ENCODE results near the gene ACTRT3.

ACTRT3 gene

DNA sequence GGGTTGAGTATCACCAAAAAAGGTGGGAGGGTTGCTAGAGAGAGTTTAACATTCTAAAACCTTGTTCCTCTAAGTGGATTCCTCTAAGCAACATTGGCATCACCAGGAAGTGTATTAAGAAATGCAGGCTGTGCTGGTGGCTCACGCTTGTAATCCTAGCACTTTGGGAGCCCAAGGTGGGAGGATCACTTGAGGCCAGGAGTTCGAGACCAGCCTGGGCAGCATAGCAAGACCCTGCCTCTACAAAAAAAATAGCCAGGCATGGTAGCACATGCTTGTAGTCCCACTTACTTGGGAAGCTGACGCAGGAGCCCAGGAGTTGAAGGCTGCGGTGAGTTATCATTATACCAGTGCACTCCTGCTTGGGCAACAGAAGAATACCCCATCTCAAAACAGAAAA, 8.5 kb upstream of the ACTRT3 start:
- Histone ChIP-seq H3K18ac (ENCODE audit: low read length) (no peak overlapping the region), H3K56ac (ENCODE audit: low read length) (no peak overlapping the region), H3K79me1 (ENCODE audit: low read length) (peaks cover 5% of the 10 kb centered on the region), H3K27ac (ENCODE audit: low read depth, low read length) (no peak overlapping the region), H2BK15ac (replicated peaks; ENCODE audit: low read depth) (no peak overlapping the region), H3K79me2 (ENCODE audit: control insufficient read depth, insufficient read depth, low read length) (peaks cover 13% of the 10 kb centered on the region), H2AK5ac (ENCODE audit: low read length) (no peak overlapping the region), H4K8ac (ENCODE audit: low read depth, low read length) (no peak overlapping the region), H3K4me3 (ENCODE audit: low read length) (no peak overlapping the region), H3K23ac (ENCODE audit: low read length) (no peak overlapping the region), H2BK120ac (ENCODE audit: low read depth, low read length) (no peak overlapping the region), H3K36me3 (ENCODE audit: control insufficient read depth, insufficient read depth, low read length) (peaks cover 10% of the 10 kb centered on the region), H3K9ac (ENCODE audit: low read length) (no peak overlapping the region), H3K4me2 (ENCODE audit: low read length) (no peak overlapping the region), H3K4me1 (ENCODE audit: control insufficient read depth, low read depth, low read length) (peaks cover 1% of the 10 kb centered on the region), H2BK5ac (ENCODE audit: low read length) (no peak overlapping the region), H4K5ac (ENCODE audit: low read length) (no peak overlapping the region), H3K4ac (ENCODE audit: low read depth, low read length) (no peak overlapping the region), H3K27me3 (ENCODE audit: insufficient read depth, low read length, poor library complexity) (no peaks in the 10 kb centered on the region)
- no peak for DNase-seq
- no CpG with 5 or more reads among the region's 4 CpGs for WGBS (ENCODE audit: extremely low coverage, insufficient coverage, low lambda C conversion rate)

DNA sequence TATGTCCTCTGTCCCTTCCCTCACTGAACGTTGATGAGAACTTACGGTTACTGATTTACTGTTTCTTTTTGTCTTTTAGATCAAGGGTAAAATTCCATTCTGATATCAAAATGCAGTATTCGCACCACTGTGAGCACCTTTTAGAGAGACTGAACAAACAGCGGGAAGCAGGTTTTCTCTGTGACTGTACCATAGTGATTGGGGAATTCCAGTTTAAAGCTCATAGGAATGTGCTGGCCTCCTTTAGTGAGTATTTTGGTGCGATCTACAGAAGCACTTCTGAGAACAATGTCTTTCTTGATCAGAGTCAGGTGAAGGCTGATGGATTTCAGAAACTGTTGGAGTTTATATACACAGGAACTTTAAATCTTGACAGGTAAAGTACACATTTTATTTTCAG, 4.8 kb upstream of the ACTRT3 start:
- H3K4me2 ChIP-seq (ENCODE audit: low read length): peak overlapping the region; percentile 99
- no peak overlapping the region for H3K23ac ChIP-seq (ENCODE audit: low read length)

GRCh38 chr3:169772897-169773816, 3.8 kb upstream of the ACTRT3 start, which contains the start of gene MYNN:
TSS of gene MYNN (plus strand) at chr3:169773396. CDS start at chr3:169774296, 900 bp downstream.
- no CpG with 5 or more reads among the region's 61 CpGs for WGBS (ENCODE audit: extremely low coverage, insufficient coverage, low lambda C conversion rate)

More for the DNA sequence above, 4.8 kb upstream of the ACTRT3 start:
- Histone ChIP-seq H2AK5ac (ENCODE audit: low read length) (no peak overlapping the region), H3K4me1 (ENCODE audit: control insufficient read depth, low read depth, low read length) (peaks cover 1% of the 10 kb centered on the region), H2BK15ac (replicated peaks; ENCODE audit: low read depth) (no peak overlapping the region), H3K27me3 (ENCODE audit: insufficient read depth, low read length, poor library complexity) (no peaks in the 10 kb centered on the region), H3K4ac (ENCODE audit: low read depth, low read length) (no peak overlapping the region), H3K36me3 (ENCODE audit: control insufficient read depth, insufficient read depth, low read length) (peaks cover 3% of the 10 kb centered on the region), H3K9ac (ENCODE audit: low read length) (peak overlapping the region; percentile 85), H3K4me3 (ENCODE audit: low read length) (no peak overlapping the region), H3K79me1 (ENCODE audit: low read length) (peaks cover 5% of the 10 kb centered on the region), H3K18ac (ENCODE audit: low read length) (no peak overlapping the region), H4K8ac (ENCODE audit: low read depth, low read length) (no peak overlapping the region), H2BK120ac (ENCODE audit: low read depth, low read length) (no peak overlapping the region), H3K79me2 (ENCODE audit: control insufficient read depth, insufficient read depth, low read length) (peaks cover 13% of the 10 kb centered on the region), H4K5ac (ENCODE audit: low read length) (no peak overlapping the region), H3K56ac (ENCODE audit: low read length) (peak overlapping the region; percentile 99), H2BK5ac (ENCODE audit: low read length) (no peak overlapping the region), H3K27ac (ENCODE audit: low read depth, low read length) (no peak overlapping the region)
- no CpG with 5 or more reads among the region's 5 CpGs for WGBS (ENCODE audit: extremely low coverage, insufficient coverage, low lambda C conversion rate)
- DNase-seq: no peak

DNA sequence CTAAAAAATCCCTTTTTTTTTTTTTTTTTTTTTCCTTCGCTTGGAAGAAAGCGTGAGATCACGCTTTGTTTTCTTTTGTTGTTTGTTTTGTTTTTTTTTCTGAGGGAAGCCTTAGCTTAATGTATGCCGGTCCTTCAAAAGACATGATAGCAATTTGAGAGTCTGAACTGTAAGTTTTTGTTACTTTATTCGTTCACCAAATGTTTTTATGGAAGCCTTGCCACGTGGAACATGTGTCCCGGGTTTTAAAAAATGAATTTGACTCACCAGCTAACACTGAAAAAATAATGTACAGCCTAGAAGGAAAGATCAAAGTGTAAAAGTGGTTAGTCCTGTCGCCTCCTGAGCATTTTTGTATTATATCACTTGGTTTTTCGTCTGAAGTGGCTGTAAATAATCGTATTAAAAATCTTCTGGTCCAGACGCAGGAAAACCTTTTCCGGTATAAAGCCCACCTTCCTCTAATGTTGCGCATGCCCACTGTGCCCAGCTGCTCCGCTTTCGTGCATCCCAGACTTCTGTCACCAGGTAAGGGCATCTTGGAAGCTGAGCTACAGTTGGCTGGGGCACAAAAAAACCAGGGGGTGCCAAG, 3.0 kb upstream of the ACTRT3 start:
- Histone ChIP-seq H2BK120ac (ENCODE audit: low read depth, low read length) (no peak overlapping the region), H4K8ac (ENCODE audit: low read depth, low read length) (no peak overlapping the region), H2AK5ac (ENCODE audit: low read length) (no peak overlapping the region), H3K36me3 (ENCODE audit: control insufficient read depth, insufficient read depth, low read length) (no peaks in the 10 kb centered on the region), H4K5ac (ENCODE audit: low read length) (no peak overlapping the region), H3K27me3 (ENCODE audit: insufficient read depth, low read length, poor library complexity) (no peaks in the 10 kb centered on the region), H3K4ac (ENCODE audit: low read depth, low read length) (peak overlapping the region; percentile 99), H3K23ac (ENCODE audit: low read length) (no peak overlapping the region), H3K4me3 (ENCODE audit: low read length) (peak overlapping the region; percentile 82), H3K79me2 (ENCODE audit: control insufficient read depth, insufficient read depth, low read length) (peaks cover 13% of the 10 kb centered on the region), H3K4me1 (ENCODE audit: control insufficient read depth, low read depth, low read length) (peaks cover 1% of the 10 kb centered on the region), H3K56ac (ENCODE audit: low read length) (peak overlapping the region; percentile 94), H2BK15ac (replicated peaks; ENCODE audit: low read depth) (no peak overlapping the region), H3K9ac (ENCODE audit: low read length) (peak overlapping the region; percentile 85), H3K4me2 (ENCODE audit: low read length) (peak overlapping the region; percentile 63), H3K27ac (ENCODE audit: low read depth, low read length) (peak overlapping the region; percentile 78), H3K79me1 (ENCODE audit: low read length) (peaks cover 4% of the 10 kb centered on the region), H2BK5ac (ENCODE audit: low read length) (peak overlapping the region; percentile 24), H3K18ac (ENCODE audit: low read length) (peak overlapping the region; percentile 60)
- no CpG with 5 or more reads among the region's 15 CpGs for WGBS (ENCODE audit: extremely low coverage, insufficient coverage, low lambda C conversion rate)
- peak; percentile 91 for DNase-seq

More at GRCh38 chr3:169772897-169773816, 3.8 kb upstream of the ACTRT3 start, which contains the start of gene MYNN:
- H2BK5ac ChIP-seq (ENCODE audit: low read length): peak within 1 kb of the TSS; percentile 24
- peak within 1 kb of the TSS; percentile 78 for H3K27ac ChIP-seq (ENCODE audit: low read depth, low read length)
- peak within 1 kb of the TSS; percentile 60 for H3K18ac ChIP-seq (ENCODE audit: low read length)
- peak within 1 kb of the TSS; percentile 85 for H3K9ac ChIP-seq (ENCODE audit: low read length)
- no peaks in the 10 kb centered on the region for H3K36me3 ChIP-seq (ENCODE audit: control insufficient read depth, insufficient read depth, low read length)
- no peak within 1 kb of the TSS for H4K5ac ChIP-seq (ENCODE audit: low read length)
- H3K27me3 ChIP-seq (ENCODE audit: insufficient read depth, low read length, poor library complexity): no peaks in the 10 kb centered on the region
- peaks cover 13% of the 10 kb centered on the region for H3K79me2 ChIP-seq (ENCODE audit: control insufficient read depth, insufficient read depth, low read length)
- H3K4ac ChIP-seq (ENCODE audit: low read depth, low read length): peak within 1 kb of the TSS; percentile 99
- H3K4me1 ChIP-seq (ENCODE audit: control insufficient read depth, low read depth, low read length): peaks cover 1% of the 10 kb centered on the region
- H3K4me2 ChIP-seq (ENCODE audit: low read length): peak within 1 kb of the TSS; percentile 99
- peak within 1 kb of the TSS; percentile 96 for H3K4me3 ChIP-seq (ENCODE audit: low read length)
- H4K8ac ChIP-seq (ENCODE audit: low read depth, low read length): no peak within 1 kb of the TSS
- peak within 1 kb of the TSS; percentile 99 for H3K56ac ChIP-seq (ENCODE audit: low read length)
- no peak within 1 kb of the TSS for H2BK120ac ChIP-seq (ENCODE audit: low read depth, low read length)
- peak within 1 kb of the TSS; percentile 87 for H3K23ac ChIP-seq (ENCODE audit: low read length)
- DNase-seq: peak; percentile 96
- peaks cover 4% of the 10 kb centered on the region for H3K79me1 ChIP-seq (ENCODE audit: low read length)
- H2AK5ac ChIP-seq (ENCODE audit: low read length): peak within 1 kb of the TSS; percentile 80
- H2BK15ac ChIP-seq (replicated peaks; ENCODE audit: low read depth): no peak within 1 kb of the TSS

DNA sequence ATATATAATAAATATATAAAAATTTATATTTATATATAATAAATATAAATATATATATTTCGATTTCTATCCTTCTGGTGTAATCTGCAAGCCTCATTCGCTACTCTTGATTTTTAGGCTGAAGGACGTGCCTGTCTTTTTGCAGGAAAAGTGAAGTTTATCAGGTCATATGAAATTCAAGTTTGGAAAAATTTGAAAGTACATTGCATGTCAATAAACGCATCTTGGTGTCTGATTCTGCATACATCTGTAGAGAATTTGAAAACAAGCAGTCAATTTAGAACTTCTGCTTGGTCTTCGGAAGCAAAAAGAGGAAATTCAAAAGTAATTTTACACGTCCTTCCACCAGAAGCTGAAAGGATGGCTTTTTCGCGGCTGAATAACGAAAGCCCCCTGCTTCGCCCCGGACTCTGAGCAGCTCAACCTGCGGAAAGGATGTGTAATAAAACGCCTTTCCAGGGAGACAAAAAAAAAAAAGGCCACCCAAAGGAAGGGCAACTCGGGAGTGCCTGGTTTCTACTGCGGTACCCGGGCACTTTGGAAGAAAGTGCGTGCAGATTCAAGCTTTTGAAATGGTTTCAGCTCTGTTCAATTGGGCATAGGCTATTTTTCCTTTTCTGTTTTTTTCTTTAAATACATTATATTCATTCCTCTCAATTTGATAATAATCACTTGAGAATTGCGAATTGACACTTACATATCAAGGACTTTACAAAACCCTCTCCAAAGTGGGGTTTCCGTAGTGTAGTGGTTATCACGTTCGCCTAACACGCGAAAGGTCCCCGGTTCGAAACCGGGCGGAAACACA, 2.3 kb upstream of the ACTRT3 start:
- peaks cover 13% of the 10 kb centered on the region for H3K79me2 ChIP-seq (ENCODE audit: control insufficient read depth, insufficient read depth, low read length)
- H3K79me1 ChIP-seq (ENCODE audit: low read length): peaks cover 4% of the 10 kb centered on the region
- no peak overlapping the region for H3K27ac ChIP-seq (ENCODE audit: low read depth, low read length)
- no peak overlapping the region for H3K23ac ChIP-seq (ENCODE audit: low read length)
- no peak overlapping the region for H2AK5ac ChIP-seq (ENCODE audit: low read length)
- peaks cover 1% of the 10 kb centered on the region for H3K4me1 ChIP-seq (ENCODE audit: control insufficient read depth, low read depth, low read length)
- H3K4me3 ChIP-seq (ENCODE audit: low read length): peak overlapping the region; percentile 34
- H2BK120ac ChIP-seq (ENCODE audit: low read depth, low read length): no peak overlapping the region
- peak overlapping the region; percentile 56 for H3K18ac ChIP-seq (ENCODE audit: low read length)
- H3K4me2 ChIP-seq (ENCODE audit: low read length): peak overlapping the region; percentile 61
- DNase-seq: peak; percentile 90
- H4K8ac ChIP-seq (ENCODE audit: low read depth, low read length): no peak overlapping the region
- H4K5ac ChIP-seq (ENCODE audit: low read length): no peak overlapping the region
- peak overlapping the region; percentile 64 for H3K9ac ChIP-seq (ENCODE audit: low read length)
- no peak overlapping the region for H2BK5ac ChIP-seq (ENCODE audit: low read length)
- H3K56ac ChIP-seq (ENCODE audit: low read length): peak overlapping the region; percentile 72
- no peaks in the 10 kb centered on the region for H3K36me3 ChIP-seq (ENCODE audit: control insufficient read depth, insufficient read depth, low read length)
- H3K4ac ChIP-seq (ENCODE audit: low read depth, low read length): no peak overlapping the region
- no peak overlapping the region for H2BK15ac ChIP-seq (replicated peaks; ENCODE audit: low read depth)
- no CpG with 5 or more reads among the region's 27 CpGs for WGBS (ENCODE audit: extremely low coverage, insufficient coverage, low lambda C conversion rate)
- no peaks in the 10 kb centered on the region for H3K27me3 ChIP-seq (ENCODE audit: insufficient read depth, low read length, poor library complexity)

Measured in mesendoderm (in vitro differentiated cells).